Mucosa of descending colon (tissue), 3 donors: Measurements from ENCODE around the gene FAM200A. TPM values are rescaled to one million over a fixed set of nuclear protein-coding genes. Genes with fewer than 3 reads are reported as not detected.
A peak's percentile ranks its signal among the peaks of the same experiment; 100 is the strongest.
"Not testable (repeated sequence)": the region's sequence is repeated elsewhere in the genome, so short reads cannot be mapped to it uniquely, and the experiment has no call there.

Source experiments
- ATAC-seq: fragments of 200-7000 bp; cut with Tn5 transposase; one replicate; pipeline ENCODE4 v1.9.1; 2020; ENCODE audit warnings: mild to moderate bottlenecking, moderate library complexity
- DNase-seq, 3 donors: peaks; one replicate each; pipeline ENCODE4 v3.0.0-alpha.2; 2020
- H3K36me3 ChIP-seq: fragments of 200-600 bp; one replicate; pipeline ENCODE4 v1.8.0; 2021; ENCODE audit warnings: low read depth, mild to moderate bottlenecking
- H3K4me1 ChIP-seq: fragments of 200-600 bp; one replicate; pipeline ENCODE4 v1.8.0; 2021; ENCODE audit warnings: low read depth, mild to moderate bottlenecking
- H3K4me3 ChIP-seq: fragments of 200-600 bp; one replicate; pipeline ENCODE4 v1.8.0; 2021; ENCODE audit warnings: mild to moderate bottlenecking
- H3K9me3 ChIP-seq: fragments of 200-600 bp; one replicate; pipeline ENCODE4 v1.8.0; 2021; ENCODE audit warnings: mild to moderate bottlenecking
- intact Hi-C, 2 donors: fragments of 100-400 bp; cut with DNase I in 1 of 2; cut with micrococcal nuclease in 1 of 2; formaldehyde crosslinking; loops; one replicate each; pipeline versions ENCODE4 v1.11.0 to v1.11.1; 2022; cut with DNase I, micrococcal nuclease
- total RNA-seq, 3 donors: library from RNA; stranded (reverse); fragmentation: NEBNext Ultra II Directional in 2 of 3; extraction: Animal tissue kit (Norgen Biotek cat#: 25700) in 2 of 3; gene quantifications; one replicate each; pipeline versions ENCODE4 v1.2.1 to v1.2.4, GENCODE V29; 2021 to 2023
- TF ChIP-seq, protein P1 (sequence below): fragments of 200-600 bp; IDR thresholded peaks from one replicate; pipeline ENCODE4 v1.8.0; 2022; ENCODE audit warnings: antibody characterized with exemption, mild to moderate bottlenecking
- donor health status: DM: no; HTN: no; CAD: no; lungs with moderate emphysema.
- donor health status: DM: no; HTN: no; CAD: no.
- donor health status: DM: no; HTN: yes; CAD: no.

Gene FAM200A
- total RNA-seq, 3 donors from 2014 or later, result 3.8 to 5.6 (median 5.1) TPM

DNA sequence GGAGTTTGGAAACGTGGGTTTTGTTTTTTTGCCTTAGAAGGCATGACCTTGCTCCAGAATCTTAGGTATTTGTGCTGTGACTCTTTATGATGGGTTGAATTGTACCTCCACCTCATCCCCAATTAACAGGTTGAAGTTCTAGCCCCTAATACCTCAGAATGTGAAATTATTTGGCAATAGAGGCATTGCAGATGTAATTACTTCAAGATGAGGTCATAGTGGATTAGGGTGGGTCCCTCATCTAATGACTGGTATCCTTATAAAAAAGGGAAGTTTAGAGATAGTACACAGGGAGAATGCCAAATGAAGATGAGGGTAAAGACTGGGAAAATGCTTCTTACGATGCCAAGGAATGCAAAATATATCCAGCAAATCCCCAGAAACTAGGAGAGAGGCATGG, 3.0 kb upstream of the FAM200A start:
- no peak overlapping the region for H3K4me3 ChIP-seq
- no peak for DNase-seq
- no peaks in the 10 kb centered on the region for H3K9me3 ChIP-seq
- intact Hi-C loops, result no loop called here
- peaks cover 19% of the 10 kb centered on the region for H3K4me1 ChIP-seq
- no peaks in the 10 kb centered on the region for H3K36me3 ChIP-seq
- no peak for ATAC-seq
- TF ChIP-seq, protein P1, sequence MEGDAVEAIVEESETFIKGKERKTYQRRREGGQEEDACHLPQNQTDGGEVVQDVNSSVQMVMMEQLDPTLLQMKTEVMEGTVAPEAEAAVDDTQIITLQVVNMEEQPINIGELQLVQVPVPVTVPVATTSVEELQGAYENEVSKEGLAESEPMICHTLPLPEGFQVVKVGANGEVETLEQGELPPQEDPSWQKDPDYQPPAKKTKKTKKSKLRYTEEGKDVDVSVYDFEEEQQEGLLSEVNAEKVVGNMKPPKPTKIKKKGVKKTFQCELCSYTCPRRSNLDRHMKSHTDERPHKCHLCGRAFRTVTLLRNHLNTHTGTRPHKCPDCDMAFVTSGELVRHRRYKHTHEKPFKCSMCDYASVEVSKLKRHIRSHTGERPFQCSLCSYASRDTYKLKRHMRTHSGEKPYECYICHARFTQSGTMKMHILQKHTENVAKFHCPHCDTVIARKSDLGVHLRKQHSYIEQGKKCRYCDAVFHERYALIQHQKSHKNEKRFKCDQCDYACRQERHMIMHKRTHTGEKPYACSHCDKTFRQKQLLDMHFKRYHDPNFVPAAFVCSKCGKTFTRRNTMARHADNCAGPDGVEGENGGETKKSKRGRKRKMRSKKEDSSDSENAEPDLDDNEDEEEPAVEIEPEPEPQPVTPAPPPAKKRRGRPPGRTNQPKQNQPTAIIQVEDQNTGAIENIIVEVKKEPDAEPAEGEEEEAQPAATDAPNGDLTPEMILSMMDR, result no peak

DNA sequence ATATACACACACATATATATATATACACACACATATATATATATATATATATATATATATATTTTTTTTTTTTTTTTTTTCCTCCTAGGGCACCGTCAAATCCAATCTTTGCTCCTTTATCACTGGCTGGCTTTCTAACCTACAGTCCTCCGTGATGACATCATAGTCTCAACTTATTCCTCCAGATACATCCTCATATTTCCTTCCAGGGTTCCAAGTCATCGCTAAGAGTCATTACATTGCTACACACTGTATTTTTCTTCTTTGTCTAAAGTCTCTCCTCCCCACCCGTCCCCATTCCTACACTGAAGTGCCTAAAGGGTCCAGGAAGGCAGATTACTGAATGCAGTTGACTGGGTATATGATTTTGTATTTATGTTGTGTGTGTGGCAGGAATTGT, 1.1 kb upstream of the FAM200A start:
- TF ChIP-seq, protein P1, result no peak
- Histone ChIP-seq H3K4me3 (no peak overlapping the region), H3K9me3 (no peaks in the 10 kb centered on the region), H3K4me1 (peaks cover 14% of the 10 kb centered on the region), H3K36me3 (no peaks in the 10 kb centered on the region)
- ATAC-seq, result no peak
- intact Hi-C loops, result no loop called here
- no peak for DNase-seq

DNA sequence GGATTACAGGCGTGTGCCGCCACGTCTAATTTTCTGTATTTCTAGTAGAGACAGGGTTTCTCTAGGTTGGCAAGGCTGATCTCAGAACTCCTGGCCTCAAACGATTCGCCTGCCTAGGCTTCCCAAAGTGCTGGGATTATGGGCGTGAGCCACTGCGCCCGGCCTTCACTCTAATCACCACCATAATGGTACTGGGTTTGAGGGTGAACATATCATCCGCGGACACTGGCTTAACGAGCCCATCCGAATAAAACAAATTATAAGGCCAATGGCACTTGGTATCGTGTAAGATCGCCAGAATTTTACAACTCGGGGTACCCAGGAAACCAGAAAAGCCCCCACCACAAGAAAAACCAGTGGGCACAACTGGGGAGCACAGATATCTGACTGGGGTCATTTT, 580 bp downstream of the FAM200A start:
- TF ChIP-seq, protein P1, result no peak
- DNase-seq, result peak in 2 of 3 donors; percentile 9 to 30
- ATAC-seq, result peak; percentile 26

DNA sequence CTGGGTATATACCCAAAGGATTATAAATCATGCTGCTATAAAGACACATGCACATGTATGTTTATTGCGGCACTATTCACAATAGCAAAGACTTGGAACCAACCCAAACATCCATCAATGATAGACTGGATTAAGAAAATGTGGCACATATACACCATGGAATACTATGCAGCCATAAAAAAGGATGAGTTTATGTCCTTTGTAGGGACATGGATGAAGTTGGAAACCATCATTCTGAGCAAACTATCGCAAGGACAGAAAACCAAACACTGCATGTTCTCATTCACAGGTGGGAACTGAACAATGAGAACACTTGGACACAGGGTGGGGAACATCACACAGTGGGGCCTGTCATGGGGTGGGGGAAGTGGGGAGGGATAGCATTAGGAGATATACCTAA, 2.4 kb downstream of the FAM200A start:
- H3K4me3 ChIP-seq, ATAC-seq, intact Hi-C loops, DNase-seq, H3K4me1 ChIP-seq, H3K36me3 ChIP-seq, H3K9me3 ChIP-seq: not testable (repeated sequence)

More for the DNA sequence above, 580 bp downstream of the FAM200A start:
- H3K4me1 ChIP-seq, result peaks cover 6% of the 10 kb centered on the region
- intact Hi-C loops, result no loop called here
- no peaks in the 10 kb centered on the region for H3K9me3 ChIP-seq
- H3K36me3 ChIP-seq, result no peaks in the 10 kb centered on the region
- peak overlapping the region; percentile 84 for H3K4me3 ChIP-seq

DNA sequence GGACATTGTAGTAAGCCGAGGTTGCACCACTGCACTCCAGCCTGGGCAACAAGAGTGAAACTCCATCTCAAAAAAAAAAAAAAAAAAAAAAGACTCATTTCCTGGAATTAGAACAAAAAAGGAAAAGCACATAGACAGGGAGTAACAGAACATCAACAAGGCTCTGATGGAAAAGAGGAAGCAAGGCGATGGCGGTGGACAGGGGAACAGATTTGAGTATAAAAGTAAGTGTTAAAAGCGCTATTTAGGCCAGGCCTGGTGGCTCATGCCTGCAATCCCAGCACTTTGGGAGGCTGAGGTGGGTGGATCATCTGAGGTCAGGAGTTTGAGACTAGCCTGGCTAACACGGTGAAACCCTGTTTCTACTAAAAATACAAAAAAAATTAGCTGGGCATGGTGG, 6.6 kb downstream of the FAM200A start:
- H3K4me3 ChIP-seq, DNase-seq, H3K36me3 ChIP-seq, intact Hi-C loops, ATAC-seq, H3K4me1 ChIP-seq: not testable (repeated sequence)
- H3K9me3 ChIP-seq, result peaks cover 22% of the 10 kb centered on the region

DNA sequence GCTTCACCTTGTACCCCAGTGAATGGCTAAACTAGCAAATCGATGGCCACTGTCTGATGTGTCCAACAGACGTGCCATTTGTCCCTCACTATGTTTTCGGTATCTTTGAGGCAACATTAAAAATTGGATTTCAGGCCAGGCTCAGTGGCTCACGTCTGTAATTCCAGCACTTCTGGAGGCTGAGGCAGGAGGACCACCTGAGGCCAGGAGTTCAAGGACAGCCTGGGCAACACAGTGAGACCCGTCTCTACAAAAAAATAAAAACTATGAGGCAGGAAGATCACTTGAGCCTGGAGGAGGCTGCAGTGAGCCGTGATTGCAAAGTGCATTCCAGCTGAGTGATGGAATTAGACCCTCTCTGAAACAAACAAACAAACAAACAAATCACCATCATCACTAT, 8.0 kb downstream of the FAM200A start:
- DNase-seq (no peak), ATAC-seq (no peak)
- intact Hi-C loops, result no loop called here
- TF ChIP-seq, protein P1, result no peak
- H3K4me3 ChIP-seq, result no peak overlapping the region
- no peaks in the 10 kb centered on the region for H3K4me1 ChIP-seq
- H3K9me3 ChIP-seq, result peaks cover 36% of the 10 kb centered on the region
- H3K36me3 ChIP-seq, result no peaks in the 10 kb centered on the region

DNA sequence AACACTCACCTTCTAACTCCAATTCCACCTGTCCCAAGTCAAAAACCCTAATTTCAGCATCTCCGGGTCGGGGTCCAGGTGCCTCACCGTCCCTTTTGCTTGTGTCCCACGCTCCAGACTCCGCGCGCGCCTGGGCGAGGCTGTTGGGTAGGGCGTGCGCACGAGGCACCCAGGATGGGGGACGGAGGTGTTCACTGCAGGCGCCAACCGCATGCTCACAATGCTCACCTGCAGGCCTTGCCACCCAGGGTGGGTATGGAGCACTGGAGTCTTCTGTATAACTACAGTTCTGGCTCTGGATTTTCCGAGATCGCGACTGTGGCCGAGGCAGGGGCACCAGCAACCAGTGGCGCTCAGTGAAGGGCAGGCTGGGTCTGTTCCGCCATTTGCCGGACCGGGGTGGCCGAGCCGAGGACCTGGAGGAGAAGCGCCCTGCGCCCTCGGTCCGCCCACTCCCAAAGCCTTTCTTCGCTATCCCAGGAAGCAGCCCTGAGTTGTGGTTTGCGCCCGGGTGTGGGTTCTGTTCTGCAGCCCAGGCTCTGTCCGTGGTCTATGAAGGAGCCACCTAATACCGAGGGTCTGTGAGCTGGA, 8.7 kb downstream of the FAM200A start:
- Histone ChIP-seq H3K4me3 (no peak overlapping the region), H3K4me1 (no peaks in the 10 kb centered on the region), H3K9me3 (peaks cover 39% of the 10 kb centered on the region), H3K36me3 (no peaks in the 10 kb centered on the region)
- intact Hi-C loops, result no loop called here
- TF ChIP-seq, protein P1, result no peak
- ATAC-seq (no peak), DNase-seq (no peak)
